Neuronal stem cell (in vitro differentiated cells): ENCODE results near the gene CPN2.

ENCODE experiments used
- DNase-seq: peaks from one replicate; pipeline ENCODE4 v3.0.0-alpha.2; 2013; ENCODE audit warnings: low spot score
- H2AFZ ChIP-seq: one replicate; pipeline ENCODE4 v1.6.1; 2013; ENCODE audit warnings: mild to moderate bottlenecking, low read length, inconsistent platforms
- H2AK5ac ChIP-seq: 2 replicates; pipeline ENCODE4 v1.6.1; 2013; ENCODE audit warnings: low read depth, mild to moderate bottlenecking, inconsistent platforms, low read length, moderate library complexity, mixed read lengths
- H2BK120ac ChIP-seq: 2 replicates; pipeline ENCODE4 v1.6.1; 2013; ENCODE audit warnings: low read depth, mild to moderate bottlenecking, inconsistent platforms, low read length, moderate library complexity, mixed read lengths
- H2BK12ac ChIP-seq: one replicate; pipeline ENCODE4 v1.6.1; 2013; ENCODE audit warnings: low read length, inconsistent platforms
- H2BK15ac ChIP-seq: 2 replicates; pipeline ENCODE4 v1.6.1; 2013; ENCODE audit warnings: mild to moderate bottlenecking, low read length, inconsistent platforms, mixed read lengths
- H2BK5ac ChIP-seq: one replicate; pipeline ENCODE4 v1.6.1; 2013; ENCODE audit warnings: inconsistent platforms, mild to moderate bottlenecking, low read length, moderate library complexity
- H3K14ac ChIP-seq: one replicate; pipeline ENCODE4 v1.6.1; 2013; ENCODE audit warnings: low read length, inconsistent platforms
- H3K18ac ChIP-seq: 2 replicates; pipeline ENCODE4 v1.6.1; 2013; ENCODE audit warnings: low read length, inconsistent platforms
- H3K23ac ChIP-seq: 2 replicates; pipeline ENCODE4 v1.6.1; 2013; ENCODE audit warnings: low read depth, mild to moderate bottlenecking, mixed read lengths, low read length, inconsistent platforms; ENCODE audit not compliant: poor library complexity
- H3K27ac ChIP-seq: replicated peaks from 3 replicates; pipeline ENCODE4 v1.5.1; 2013; ENCODE audit warnings: low read length, inconsistent platforms
- H3K27me3 ChIP-seq, 3 experiments: 2 replicates each; pipeline ENCODE4 v1.6.1; 2013; ENCODE audit warnings: low read length in 3 of 3, mild to moderate bottlenecking in 2 of 3, inconsistent platforms in 1 of 3, low read depth in 1 of 3, mixed read lengths in 1 of 3, moderate library complexity in 1 of 3; ENCODE audit not compliant: control insufficient read depth in 3 of 3, insufficient read depth in 3 of 3
- H3K36me3 ChIP-seq, 2 donors: replicated peaks in 1 of 2; 2 replicates each; pipeline ENCODE4 v1.6.1; 2013; ENCODE audit warnings: low read length in 2 of 2; ENCODE audit not compliant: control insufficient read depth in 2 of 2, insufficient read depth in 2 of 2
- H3K4ac ChIP-seq: 2 replicates; pipeline ENCODE4 v1.6.1; 2013; ENCODE audit warnings: inconsistent platforms, mild to moderate bottlenecking, low read length, moderate library complexity
- H3K4me1 ChIP-seq, 2 donors: 1 replicate in 1 of 2; 2 replicates in 1 of 2; pipeline ENCODE4 v1.6.1; 2013; ENCODE audit warnings: low read length in 2 of 2, low read depth in 1 of 2; ENCODE audit not compliant: control insufficient read depth in 2 of 2, insufficient read depth in 1 of 2
- H3K4me2 ChIP-seq: one replicate; pipeline ENCODE4 v1.6.1; 2013; ENCODE audit warnings: mild to moderate bottlenecking, low read length, inconsistent platforms; ENCODE audit not compliant: insufficient read depth, poor library complexity, severe bottlenecking
- H3K4me3 ChIP-seq, 2 donors: 2 replicates each; pipeline ENCODE4 v1.5.1; 2013; ENCODE audit warnings: low read length in 2 of 2, mild to moderate bottlenecking in 2 of 2, inconsistent platforms in 1 of 2, moderate library complexity in 1 of 2
- H3K79me1 ChIP-seq: one replicate; pipeline ENCODE4 v1.6.1; 2013; ENCODE audit warnings: low read depth, mild to moderate bottlenecking, inconsistent platforms, low read length, moderate library complexity
- H3K9ac ChIP-seq: one replicate; pipeline ENCODE4 v1.6.1; 2013; ENCODE audit warnings: mild to moderate bottlenecking, low read depth, low read length, inconsistent platforms; ENCODE audit not compliant: poor library complexity
- H3K9me3 ChIP-seq, 2 donors: replicated peaks in 1 of 2; 2 replicates each; pipeline versions ENCODE3 to v1.6.1; 2013; ENCODE audit warnings: low read length in 2 of 2, mild to moderate bottlenecking in 2 of 2, inconsistent platforms in 1 of 2, low read depth in 1 of 2, mixed read lengths in 1 of 2, moderate library complexity in 1 of 2; ENCODE audit not compliant: control insufficient read depth in 2 of 2, insufficient read depth in 1 of 2
- H4K8ac ChIP-seq: one replicate; pipeline ENCODE4 v1.6.1; 2013; ENCODE audit warnings: low read depth, mild to moderate bottlenecking, inconsistent platforms, low read length, moderate library complexity
- H4K91ac ChIP-seq: one replicate; pipeline ENCODE4 v1.6.1; 2013; ENCODE audit warnings: low read length, low read depth, mild to moderate bottlenecking, inconsistent platforms; ENCODE audit not compliant: poor library complexity
- WGBS, 2 donors: extraction: QIAGEN DNeasy Blood & Tissue Kit; methylation state at CpG; one replicate each; pipeline ENCODE4 v1.1.7; 2013; ENCODE audit warnings: missing lambda C conversion rate in 2 of 2, mixed read lengths in 1 of 2; ENCODE audit not compliant: insufficient read length in 2 of 2, insufficient replicate concordance in 1 of 2; ENCODE audit errors: extremely low coverage in 2 of 2; 5-methylcytosine and 5-hydroxymethylcytosine counted together

Gene CPN2

GRCh38 chr3:194373899-194374298 is 22.8 kb upstream of the CPN2 start:
- Histone ChIP-seq H3K23ac (no peak overlapping the region), H3K79me1 (no peaks in the 10 kb centered on the region), H3K4me3 (no peak overlapping the region), H3K27me3 (peaks cover 0 to 35% (median 3%) of the 10 kb centered on the region in 3 experiments), H2AK5ac (no peak overlapping the region), H2BK12ac (no peak overlapping the region), H3K27ac (no peak overlapping the region), H3K9me3 (no peaks in the 10 kb centered on the region), H3K18ac (no peak overlapping the region), H3K9ac (no peak overlapping the region), H2AFZ (no peak overlapping the region), H2BK15ac (no peak overlapping the region), H2BK5ac (no peak overlapping the region), H3K36me3 (no peaks in the 10 kb centered on the region), H2BK120ac (no peak overlapping the region), H3K14ac (no peak overlapping the region), H4K8ac (no peak overlapping the region), H4K91ac (no peak overlapping the region), H3K4ac (no peak overlapping the region), H3K4me1 (peaks cover 6 to 17% of the 10 kb centered on the region in 2 donors), H3K4me2 (no peak overlapping the region)
- no CpG with 5 or more reads among the region's 8 CpGs for WGBS, 2 donors
- DNase-seq = no peak

- Histone ChIP-seq H3K9me3 (no peaks in the 10 kb centered on the region), H3K4ac (no peak overlapping the region)
- WGBS, 2 donors = no CpG with 5 or more reads among the region's 14 CpGs
Measured at GRCh38 chr3:194373028-194373427, 21.9 kb upstream of the CPN2 start.

GRCh38 chr3:194370753-194371152 is 19.6 kb upstream of the CPN2 start:
- no CpG with 5 or more reads among the region's 10 CpGs for whole genome bisulfite sequencing, 2 donors
- Histone ChIP-seq H3K9me3 (no peaks in the 10 kb centered on the region), H3K4me3 (no peak overlapping the region), H2AK5ac (peak overlapping the region; percentile 17), H2BK5ac (no peak overlapping the region), H4K91ac (no peak overlapping the region), H3K9ac (no peak overlapping the region), H3K4ac (no peak overlapping the region), H3K4me1 (peaks cover 6 to 23% of the 10 kb centered on the region in 2 donors), H3K79me1 (no peaks in the 10 kb centered on the region), H2BK120ac (no peak overlapping the region), H3K23ac (no peak overlapping the region), H3K4me2 (no peak overlapping the region), H4K8ac (no peak overlapping the region), H2BK12ac (no peak overlapping the region), H3K36me3 (no peaks in the 10 kb centered on the region), H3K14ac (no peak overlapping the region), H2BK15ac (peak overlapping the region; percentile 42), H3K27me3 (peaks cover 0 to 57% (median 3%) of the 10 kb centered on the region in 3 experiments), H3K18ac (peak overlapping the region; percentile 7), H3K27ac (no peak overlapping the region), H2AFZ (no peak overlapping the region)
- no peak for DNase-seq

More at GRCh38 chr3:194373028-194373427, 21.9 kb upstream of the CPN2 start:
- no peak overlapping the region for H3K14ac ChIP-seq
- H3K4me2 ChIP-seq = no peak overlapping the region
- no peak overlapping the region for H2AFZ ChIP-seq
- DNase-seq = no peak
- no peaks in the 10 kb centered on the region for H3K36me3 ChIP-seq
- H3K27ac ChIP-seq = no peak overlapping the region
- no peak overlapping the region for H4K91ac ChIP-seq
- no peak overlapping the region for H3K4me3 ChIP-seq
- peak overlapping the region; percentile 71 for H3K18ac ChIP-seq
- no peaks in the 10 kb centered on the region for H3K79me1 ChIP-seq
- peaks cover 0 to 41% (median 3%) of the 10 kb centered on the region in 3 experiments for H3K27me3 ChIP-seq
- no peak overlapping the region for H4K8ac ChIP-seq
- no peak overlapping the region for H2BK5ac ChIP-seq
- H2AK5ac ChIP-seq = peak overlapping the region; percentile 88
- no peak overlapping the region for H3K9ac ChIP-seq
- H3K23ac ChIP-seq = no peak overlapping the region
- H3K4me1 ChIP-seq = peaks cover 6 to 22% of the 10 kb centered on the region in 2 donors
- H2BK120ac ChIP-seq = no peak overlapping the region
- peak overlapping the region; percentile 30 for H2BK12ac ChIP-seq
- H2BK15ac ChIP-seq = peak overlapping the region; percentile 41

- H2AK5ac ChIP-seq = peak within 1 kb of the TSS; percentile 76
- H3K4ac ChIP-seq = peak within 1 kb of the TSS; percentile 46
- peak within 1 kb of the TSS; percentile 76 for H3K18ac ChIP-seq
- peak within 1 kb of the TSS; percentile 19 for H2AFZ ChIP-seq
- peak within 1 kb of the TSS; percentile 90 for H2BK15ac ChIP-seq
- no CpG with 5 or more reads among the region's 21 CpGs for WGBS, 2 donors
- H2BK12ac ChIP-seq = peak within 1 kb of the TSS; percentile 63
- no peak within 1 kb of the TSS for H4K8ac ChIP-seq
- H3K9ac ChIP-seq = peak within 1 kb of the TSS; percentile 33
- H3K23ac ChIP-seq = peak within 1 kb of the TSS; percentile 62
- no peaks in the 10 kb centered on the region for H3K36me3 ChIP-seq
- no peak within 1 kb of the TSS for H3K4me2 ChIP-seq
- H3K79me1 ChIP-seq = no peaks in the 10 kb centered on the region
- peak within 1 kb of the TSS; percentile 93 for H2BK5ac ChIP-seq
- H3K9me3 ChIP-seq = no peaks in the 10 kb centered on the region
- no peak within 1 kb of the TSS for H4K91ac ChIP-seq
- H2BK120ac ChIP-seq = peak within 1 kb of the TSS; percentile 69
- no peak within 1 kb of the TSS for H3K27ac ChIP-seq
- H3K14ac ChIP-seq = peak within 1 kb of the TSS; percentile 65
- peak; percentile 41 for DNase-seq
- peaks cover 4 to 23% of the 10 kb centered on the region in 2 donors for H3K4me1 ChIP-seq
- H3K27me3 ChIP-seq = peaks cover 0 to 63% (median 3%) of the 10 kb centered on the region in 3 experiments
- H3K4me3 ChIP-seq = no peak within 1 kb of the TSS
Measured at GRCh38 chr3:194369522-194370279, 18.6 kb upstream of the CPN2 start, which contains the start of gene LRRC15. LRRC15 (minus strand) TSS chr3:194369743; CDS start chr3:194361043, 8,700 bp downstream.
